Measurements from ENCODE around the gene MYBPC3. TPM values are rescaled to one million over a fixed set of nuclear protein-coding genes. Genes with fewer than 3 reads are reported as not detected.
"Not testable (repeated sequence)": the region's sequence is repeated elsewhere in the genome, so short reads cannot be mapped to it uniquely, and the experiment has no call there.

MYBPC3 gene
- total RNA-seq, 4 donors from 2014 or later: 0.06 to 0.17 TPM; not detected in 2

- no peak for DNase-seq (ENCODE audit: extremely low spot score)
- no peaks in the 10 kb centered on the region for H3K4me1 ChIP-seq
Observed at GRCh38 chr11:47318166-47318565, 34.3 kb downstream of the MYBPC3 start.

GRCh38 chr11:47317064-47317828 is 35.3 kb downstream of the MYBPC3 start:
- H3K4me3 ChIP-seq: no peak overlapping the region
- 83% methylated on average over 5 of the region's 5 CpGs for WGBS
- no peak overlapping the region for H3K27ac ChIP-seq (replicated peaks in 1 of 4)
- TF ChIP-seq EP300 (IDR thresholded peaks at IDR 0.05): no peak
- intact Hi-C loops (cut with DNase I): no loop called here
- H3K9me3 ChIP-seq: no peaks in the 10 kb centered on the region
- no peaks in the 10 kb centered on the region for H3K4me1 ChIP-seq
- no peak for DNase-seq (ENCODE audit: extremely low spot score)
- H3K27me3 ChIP-seq: no peaks in the 10 kb centered on the region
- peaks cover 59 to 83% (median 66%) of the 10 kb centered on the region in 4 donors for H3K36me3 ChIP-seq

More at GRCh38 chr11:47318166-47318565, 34.3 kb downstream of the MYBPC3 start:
- peaks cover 50 to 73% (median 57%) of the 10 kb centered on the region in 4 donors for H3K36me3 ChIP-seq
- H3K4me3 ChIP-seq: no peak overlapping the region
- no peak overlapping the region for H3K27ac ChIP-seq (replicated peaks in 1 of 4)
- no peaks in the 10 kb centered on the region for H3K9me3 ChIP-seq
- no peaks in the 10 kb centered on the region for H3K27me3 ChIP-seq
- intact Hi-C loops (cut with DNase I): no loop called here
- 94% methylated on average over 2 of the region's 2 CpGs for WGBS
- TF ChIP-seq POLR2A (IDR thresholded peaks at IDR 0.05; ENCODE audit: low read depth) (no peak), CTCF (IDR thresholded peaks at IDR 0.05) (no peak), EP300 (IDR thresholded peaks at IDR 0.05) (no peak), POLR2AphosphoS5 (IDR thresholded peaks at IDR 0.05) (no peak)

- H3K27ac ChIP-seq (replicated peaks in 1 of 4); H3K4me3 ChIP-seq; H3K27me3 ChIP-seq; intact Hi-C loops (cut with DNase I); H3K4me1 ChIP-seq; DNase-seq (ENCODE audit: extremely low spot score); H3K9me3 ChIP-seq: not testable (repeated sequence)
- 84% methylated on average over 8 of the region's 8 CpGs for WGBS
- peaks cover 61 to 90% (median 73%) of the 10 kb centered on the region in 4 donors for H3K36me3 ChIP-seq
Observed at GRCh38 chr11:47316501-47316900, 36.0 kb downstream of the MYBPC3 start.

GRCh38 chr11:47314992-47315391 is 37.5 kb downstream of the MYBPC3 start:
- peaks cover 76 to 98% (median 87%) of the 10 kb centered on the region in 4 donors for H3K36me3 ChIP-seq
- intact Hi-C loops (cut with DNase I): no loop called here
- H3K4me3 ChIP-seq: no peak overlapping the region
- no peak for DNase-seq (ENCODE audit: extremely low spot score)
- no peak overlapping the region for H3K27ac ChIP-seq (replicated peaks in 1 of 4)
- no peaks in the 10 kb centered on the region for H3K27me3 ChIP-seq
- 90% methylated on average over 5 of the region's 5 CpGs for WGBS
- H3K4me1 ChIP-seq: no peaks in the 10 kb centered on the region
- H3K9me3 ChIP-seq: no peaks in the 10 kb centered on the region
- TF ChIP-seq EP300 (IDR thresholded peaks at IDR 0.05) (no peak), POLR2A (IDR thresholded peaks at IDR 0.05; ENCODE audit: low read depth) (no peak), CTCF (IDR thresholded peaks at IDR 0.05) (no peak), POLR2AphosphoS5 (IDR thresholded peaks at IDR 0.05) (no peak)

- no peak for DNase-seq (ENCODE audit: extremely low spot score)
- Histone ChIP-seq H3K4me1 (peaks cover 0 to 15% (median 1%) of the 10 kb centered on the region in 4 donors), H3K4me3 (no peak overlapping the region), H3K27me3 (no peaks in the 10 kb centered on the region), H3K9me3 (peaks cover 0 to 5% (median 0%) of the 10 kb centered on the region in 4 donors), H3K27ac (replicated peaks in 1 of 4) (no peak overlapping the region), H3K36me3 (peaks cover 86 to 100% (median 98%) of the 10 kb centered on the region in 4 donors)
- intact Hi-C loops (cut with DNase I): no loop called here
- TF ChIP-seq POLR2A (IDR thresholded peaks at IDR 0.05; ENCODE audit: low read depth): no peak
- TF ChIP-seq EP300 (IDR thresholded peaks at IDR 0.05): no peak
- no peak for TF ChIP-seq CTCF (IDR thresholded peaks at IDR 0.05)
- TF ChIP-seq POLR2AphosphoS5 (IDR thresholded peaks at IDR 0.05): no peak
- 97% methylated on average over 6 of the region's 6 CpGs for whole genome bisulfite sequencing
Observed at GRCh38 chr11:47308050-47308823, 44.3 kb downstream of the MYBPC3 start.
